LNCaP clone FGC (cell line): ENCODE measurements around the gene RGS9BP.
"Not testable (repeated sequence)": the region's sequence is repeated elsewhere in the genome, so short reads cannot be mapped to it uniquely, and the experiment has no call there.

Experiments
- DNase-seq: peaks from one replicate; pipeline ENCODE4 v3.0.0-alpha.2; 2011; ENCODE audit warnings: low read depth
- H3K4me3 ChIP-seq: 2 replicates; pipeline ENCODE4 v1.5.1; 2011; ENCODE audit warnings: mild to moderate bottlenecking, low read depth, low read length, control low read depth
- TF ChIP-seq, protein P1 (sequence below): IDR thresholded peaks from 2 replicates; pipeline ENCODE4 v1.5.1; 2012; ENCODE audit warnings: mild to moderate bottlenecking; ENCODE audit not compliant: control insufficient read depth, insufficient read depth; ENCODE audit errors: extremely low read depth

Gene RGS9BP

DNA sequence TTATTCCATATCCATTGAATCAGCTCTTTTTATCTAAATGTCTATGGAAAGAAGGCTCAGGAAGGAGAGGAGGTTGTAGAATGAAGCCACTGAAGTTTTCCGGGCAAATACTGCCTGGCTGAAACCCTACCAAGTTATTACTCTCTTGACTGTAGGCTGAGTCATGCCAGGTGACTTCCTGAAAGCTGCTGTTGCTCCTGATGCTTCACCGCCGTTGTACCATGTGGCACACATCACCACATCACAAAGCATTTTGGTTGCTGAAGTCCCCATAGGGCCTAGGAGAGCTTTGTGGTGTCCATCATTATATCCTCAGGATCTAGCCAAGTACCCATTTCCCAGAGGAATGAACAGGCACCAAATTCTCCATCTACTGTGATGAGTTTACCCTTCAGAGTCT is 32.8 kb downstream of the RGS9BP start:
- DNase-seq: no peak
- TF ChIP-seq, protein P1, sequence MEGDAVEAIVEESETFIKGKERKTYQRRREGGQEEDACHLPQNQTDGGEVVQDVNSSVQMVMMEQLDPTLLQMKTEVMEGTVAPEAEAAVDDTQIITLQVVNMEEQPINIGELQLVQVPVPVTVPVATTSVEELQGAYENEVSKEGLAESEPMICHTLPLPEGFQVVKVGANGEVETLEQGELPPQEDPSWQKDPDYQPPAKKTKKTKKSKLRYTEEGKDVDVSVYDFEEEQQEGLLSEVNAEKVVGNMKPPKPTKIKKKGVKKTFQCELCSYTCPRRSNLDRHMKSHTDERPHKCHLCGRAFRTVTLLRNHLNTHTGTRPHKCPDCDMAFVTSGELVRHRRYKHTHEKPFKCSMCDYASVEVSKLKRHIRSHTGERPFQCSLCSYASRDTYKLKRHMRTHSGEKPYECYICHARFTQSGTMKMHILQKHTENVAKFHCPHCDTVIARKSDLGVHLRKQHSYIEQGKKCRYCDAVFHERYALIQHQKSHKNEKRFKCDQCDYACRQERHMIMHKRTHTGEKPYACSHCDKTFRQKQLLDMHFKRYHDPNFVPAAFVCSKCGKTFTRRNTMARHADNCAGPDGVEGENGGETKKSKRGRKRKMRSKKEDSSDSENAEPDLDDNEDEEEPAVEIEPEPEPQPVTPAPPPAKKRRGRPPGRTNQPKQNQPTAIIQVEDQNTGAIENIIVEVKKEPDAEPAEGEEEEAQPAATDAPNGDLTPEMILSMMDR: no peak
- no peak overlapping the region for H3K4me3 ChIP-seq

DNA sequence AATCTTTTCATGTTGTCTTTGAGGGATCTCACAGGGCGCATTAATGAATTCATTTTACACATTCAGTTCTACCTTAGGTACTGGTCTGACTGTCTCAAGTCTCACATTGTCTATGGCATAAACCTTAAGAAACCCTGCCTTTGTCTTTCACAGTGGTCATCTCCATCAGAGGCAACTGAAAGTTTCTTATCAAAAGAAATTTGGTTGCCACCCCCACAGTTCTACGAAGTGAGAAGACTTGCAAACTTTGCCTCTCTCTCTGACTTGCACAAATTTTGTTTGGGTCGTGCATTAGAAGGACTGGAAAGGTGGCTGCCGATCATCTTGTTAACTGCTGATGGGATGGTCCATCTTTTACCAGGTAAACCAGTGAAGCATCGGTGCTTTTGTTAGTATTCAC is 33.4 kb downstream of the RGS9BP start:
- TF ChIP-seq, protein P1: no peak

DNA sequence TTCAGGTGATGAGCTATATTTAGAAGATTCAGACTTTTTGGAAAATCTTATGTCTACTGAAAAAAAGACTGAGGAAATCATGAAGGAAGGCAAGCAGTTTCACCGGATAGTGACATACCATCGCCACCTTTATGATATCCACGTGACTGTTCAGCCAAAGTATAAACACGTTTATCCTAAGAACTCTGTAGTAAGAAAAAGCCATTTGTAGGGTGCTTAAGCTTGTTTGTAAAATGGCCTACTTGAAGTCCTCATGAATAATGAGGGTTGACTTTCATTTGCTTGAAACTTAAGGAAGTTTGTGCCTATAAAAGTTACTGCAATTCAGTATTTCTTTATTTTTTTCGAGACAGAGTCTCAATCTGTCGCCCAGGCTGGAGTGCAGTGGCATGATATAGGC is 36.1 kb downstream of the RGS9BP start:
- no peak overlapping the region for H3K4me3 ChIP-seq
- TF ChIP-seq, protein P1: no peak
- DNase-seq: no peak

More for the DNA sequence above, 33.4 kb downstream of the RGS9BP start:
- DNase-seq: no peak
- no peak overlapping the region for H3K4me3 ChIP-seq

DNA sequence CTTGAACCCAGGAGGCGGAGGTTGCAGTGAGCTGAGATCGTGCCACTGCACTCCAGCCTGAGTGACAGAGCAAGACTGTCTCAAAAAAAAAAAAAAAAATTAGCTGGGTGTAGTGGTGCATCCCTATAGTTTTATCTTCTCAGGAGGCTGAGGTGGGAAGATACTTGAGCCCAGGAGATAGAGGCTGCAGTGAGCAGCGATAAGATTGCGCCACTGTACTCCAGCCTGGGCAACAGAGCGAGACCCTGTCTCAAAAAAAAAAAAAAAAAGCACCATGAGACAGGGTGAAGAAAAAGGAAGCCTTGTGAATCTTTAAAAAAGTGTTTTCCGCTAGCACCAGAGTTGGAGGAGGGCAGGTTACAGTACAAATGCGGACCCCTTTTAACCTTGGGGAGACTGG is 40.6 kb downstream of the RGS9BP start:
- not testable (repeated sequence) for DNase-seq, H3K4me3 ChIP-seq

DNA sequence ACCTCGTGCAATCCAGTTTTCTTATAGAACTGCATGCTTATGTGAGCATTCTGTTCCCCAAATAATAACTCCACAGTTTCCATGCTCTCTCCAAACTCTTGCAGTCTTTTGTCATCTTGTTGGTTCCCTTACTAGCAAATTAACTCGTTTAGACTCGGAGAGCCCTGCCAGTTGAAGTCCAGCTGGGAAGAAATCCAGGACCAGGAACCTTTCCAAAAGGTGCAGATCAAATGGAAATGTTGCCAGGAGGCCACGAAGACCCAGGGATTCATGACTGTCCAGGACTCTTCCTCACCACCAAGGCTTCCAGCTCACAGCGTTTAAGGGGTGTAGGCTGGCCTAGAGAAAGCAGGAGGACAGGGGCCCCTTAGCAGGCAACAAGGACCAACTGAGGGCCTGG is 41.8 kb downstream of the RGS9BP start:
- peak; percentile 61 for DNase-seq
- TF ChIP-seq, protein P1: no peak
- H3K4me3 ChIP-seq: no peak overlapping the region

DNA sequence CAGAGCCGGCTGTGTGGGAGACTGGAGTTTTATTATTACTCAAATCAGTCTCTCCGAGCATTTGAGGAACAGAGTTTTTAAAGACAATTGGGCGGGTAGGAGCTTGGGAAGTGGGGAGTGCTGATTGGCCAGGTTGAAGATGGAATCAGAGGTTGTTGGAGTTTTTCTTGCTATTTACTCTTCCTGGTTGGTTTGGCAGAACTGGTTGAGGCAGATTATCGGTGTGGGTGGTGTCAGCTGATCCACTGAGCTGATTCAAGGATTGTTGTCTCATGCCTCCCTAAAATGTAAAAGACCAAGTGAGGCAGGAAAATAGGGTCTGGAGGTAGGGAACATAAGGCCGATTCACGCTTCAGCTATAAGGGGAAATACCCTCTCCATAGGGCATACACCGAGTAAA is 42.6 kb downstream of the RGS9BP start:
- TF ChIP-seq, protein P1: no peak
- peak; percentile 74 for DNase-seq
- no peak overlapping the region for H3K4me3 ChIP-seq

DNA sequence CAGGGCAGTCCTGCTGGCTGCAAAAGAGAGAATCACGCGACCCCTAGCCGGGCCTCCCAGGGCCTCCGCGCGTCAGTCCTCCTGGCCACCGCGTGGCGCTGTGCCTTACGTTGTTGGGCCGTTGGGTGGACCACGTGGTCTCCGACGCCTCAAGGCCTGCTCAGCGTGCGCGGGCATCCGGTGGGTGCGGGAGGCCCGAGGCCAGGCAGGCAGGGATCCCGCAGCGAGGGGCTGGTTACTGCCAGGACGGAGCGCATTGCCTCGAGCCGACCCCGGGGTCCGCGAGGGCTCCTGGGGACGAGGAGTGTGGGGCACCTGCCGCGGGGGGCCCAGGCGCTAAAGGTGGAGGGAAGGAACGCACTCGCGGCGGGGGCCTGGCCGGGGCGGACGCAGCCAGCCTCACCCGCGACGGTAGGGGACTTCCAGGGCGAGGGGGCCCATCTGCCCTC is 44.0 kb downstream of the RGS9BP start, which contains the start of gene TDRD12:
TSS of gene TDRD12 (plus strand) at position 157 of the 449 bp plus-strand sequence. CDS start 306 bp downstream, outside the sequence.
- TF ChIP-seq, protein P1: no peak
- no peak for DNase-seq
- H3K4me3 ChIP-seq: no peak within 1 kb of the TSS
